ENCODE measurements around the gene OR2M7.

Gene OR2M7

GRCh38 chr1:248303324-248303723 is 21.0 kb downstream of the OR2M7 start, which contains the start of gene OR2T12:
OR2T12 (minus strand) TSS chr1:248303424; CDS start chr1:248295578, 7,846 bp downstream.
- Histone ChIP-seq H3K36me3 (ENCODE audit: insufficient read depth, low read depth, low read length) (no peaks in the 10 kb centered on the region), H3K4me1 (ENCODE audit: insufficient read depth, low read length) (no peaks in the 10 kb centered on the region), H3K27me3 (ENCODE audit: insufficient read depth, low read length) (no peaks in the 10 kb centered on the region), H3K27ac (ENCODE audit: low read length) (no peak within 1 kb of the TSS), H3K4me3 (ENCODE audit: low read length) (no peak within 1 kb of the TSS), H3K9me3 (ENCODE audit: insufficient read depth, low read depth, low read length) (peaks cover 72% of the 10 kb centered on the region), H3K9ac (ENCODE audit: low read depth, low read length) (no peak within 1 kb of the TSS)

- Histone ChIP-seq H3K4me1 (ENCODE audit: insufficient read depth, low read length) (no peaks in the 10 kb centered on the region), H3K9me3 (ENCODE audit: insufficient read depth, low read depth, low read length) (peaks cover 86% of the 10 kb centered on the region), H3K27me3 (ENCODE audit: insufficient read depth, low read length) (no peaks in the 10 kb centered on the region), H3K27ac (ENCODE audit: low read length) (no peak overlapping the region), H3K36me3 (ENCODE audit: insufficient read depth, low read depth, low read length) (no peaks in the 10 kb centered on the region), H3K4me3 (ENCODE audit: low read length) (no peak overlapping the region; the same call in 1 of the 2 replicates), H3K9ac (ENCODE audit: low read depth, low read length) (no peak overlapping the region)
These were observed 36.0 kb downstream of the OR2M7 start for GRCh38 chr1:248288391-248288790.

- Histone ChIP-seq H3K27me3 (ENCODE audit: insufficient read depth, low read length) (no peaks in the 10 kb centered on the region), H3K9me3 (ENCODE audit: insufficient read depth, low read depth, low read length) (peaks cover 88% of the 10 kb centered on the region), H3K36me3 (ENCODE audit: insufficient read depth, low read depth, low read length) (no peaks in the 10 kb centered on the region), H3K4me1 (ENCODE audit: insufficient read depth, low read length) (no peaks in the 10 kb centered on the region), H3K27ac (ENCODE audit: low read length) (no peak within 1 kb of the TSS), H3K9ac (ENCODE audit: low read depth, low read length) (no peak within 1 kb of the TSS), H3K4me3 (ENCODE audit: low read length) (no peak within 1 kb of the TSS)
These were observed 46.5 kb downstream of the OR2M7 start, which contains the start of gene OR2T33 for GRCh38 chr1:248277876-248278275. OR2T33 (minus strand) TSS chr1:248277976; CDS start chr1:248273814, 4,162 bp downstream.

Data from iPS-20b (cell line).